T follicular helper cell (primary cell): ENCODE results near the gene PTPRG.
A peak's percentile ranks its signal among the peaks of the same experiment; 100 is the strongest.

Experiments used
- DNase-seq: peaks from one replicate; pipeline ENCODE4 v3.0.0-alpha.2; 2020; ENCODE audit warnings: low read depth

The PTPRG gene

DNA sequence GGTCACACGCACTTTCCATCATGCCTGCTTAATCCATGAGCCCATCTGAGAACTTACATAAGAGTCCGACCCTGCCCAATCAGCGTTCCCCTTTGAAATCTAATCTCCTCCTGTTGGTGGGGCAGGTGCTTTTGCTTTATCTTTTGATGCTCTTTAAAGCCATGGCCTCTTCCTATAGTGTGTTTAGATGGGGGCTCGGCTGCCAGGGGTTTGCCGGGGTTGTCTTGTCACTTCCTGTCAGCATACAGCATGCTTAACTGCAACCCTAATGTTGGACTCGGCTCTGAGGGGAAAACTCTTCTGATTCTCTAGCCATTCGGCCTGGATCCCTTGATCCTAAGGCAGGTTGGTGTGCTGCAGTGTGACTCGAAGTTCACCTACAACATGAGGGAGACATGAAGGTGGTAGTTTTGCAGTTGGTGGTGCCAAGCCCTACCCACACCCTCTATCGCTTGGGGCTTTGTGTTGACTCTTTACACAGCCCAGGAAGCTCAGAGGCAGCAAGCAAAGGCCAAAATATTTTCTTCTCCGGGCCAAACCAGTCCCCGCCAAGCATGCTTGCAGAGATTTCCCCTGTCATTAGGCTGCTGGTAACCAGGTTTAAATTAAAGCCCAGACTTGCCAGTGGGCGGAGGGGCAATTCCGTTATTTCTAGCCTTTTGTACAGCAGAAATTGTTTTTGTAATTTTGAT is 593.2 kb downstream of the PTPRG start:
- no peak for DNase-seq

DNA sequence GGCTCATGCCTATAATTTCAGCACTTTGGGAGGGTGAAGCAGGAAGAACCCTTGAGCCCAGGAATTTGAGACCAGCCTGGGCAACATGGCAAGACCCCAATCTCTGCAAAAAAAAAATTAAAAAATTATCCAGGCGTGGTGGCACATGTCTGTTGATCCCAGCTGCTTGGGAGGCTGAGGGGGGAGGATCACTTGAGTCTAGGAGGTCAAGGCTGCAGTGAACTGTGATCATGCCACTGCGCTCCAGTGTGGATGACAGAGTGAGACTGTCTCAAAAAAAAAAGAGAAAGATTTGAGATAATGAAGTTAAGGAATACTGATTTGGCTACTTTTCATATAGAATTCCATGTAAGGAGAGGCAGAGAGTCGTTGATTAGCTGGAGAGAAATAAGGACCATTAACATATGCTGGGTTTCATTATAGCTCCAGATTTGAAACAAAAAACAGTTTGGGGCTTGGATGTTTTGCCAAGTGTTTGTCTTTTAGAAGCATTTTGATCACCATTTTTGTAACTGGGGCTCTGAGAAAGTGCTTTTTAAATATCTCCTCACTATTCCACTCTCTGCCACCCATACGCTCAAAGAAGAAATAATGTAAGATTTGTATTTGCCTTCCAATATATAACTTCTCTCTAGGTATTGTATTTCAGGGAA is 597.8 kb downstream of the PTPRG start:
- DNase-seq, result no peak

DNA sequence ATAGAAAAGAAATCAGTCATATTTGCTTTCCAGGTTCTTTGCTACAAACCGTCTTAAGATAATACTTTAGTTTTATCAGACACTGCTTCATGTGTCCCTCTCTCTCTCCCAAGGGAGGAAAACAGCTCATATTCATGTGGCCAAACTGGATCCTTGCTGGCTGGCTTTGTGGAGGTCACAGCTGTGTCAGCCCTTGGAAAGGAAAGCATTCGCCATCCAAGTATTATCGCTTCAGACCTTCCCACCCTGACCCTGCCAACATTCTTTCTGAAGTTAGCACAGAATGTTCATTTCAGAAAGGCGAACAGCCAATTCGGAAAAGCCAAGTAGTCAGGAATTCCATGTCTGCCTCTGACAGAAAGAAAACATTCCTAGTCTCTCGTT is 598.3 kb downstream of the PTPRG start:
- DNase-seq, result no peak

DNA sequence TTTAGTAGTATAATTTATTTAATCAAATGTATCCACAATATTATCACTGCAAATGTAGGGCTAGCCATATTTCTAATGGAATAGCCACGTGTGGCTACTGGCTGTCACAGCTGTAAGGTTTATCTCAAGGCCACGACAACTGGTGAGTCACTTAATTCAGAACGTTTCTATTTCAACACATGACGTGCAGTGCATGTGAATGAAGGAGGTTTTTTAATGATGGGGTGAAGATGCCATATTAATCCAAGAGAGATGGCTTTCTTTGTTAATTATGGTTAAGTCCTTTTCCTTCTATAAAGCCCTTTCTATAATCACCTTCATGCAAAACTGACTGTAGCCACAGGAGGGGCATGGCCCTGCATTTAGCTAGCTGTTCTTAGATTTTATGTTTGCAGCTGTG is 600.0 kb downstream of the PTPRG start:
- no peak for DNase-seq

DNA sequence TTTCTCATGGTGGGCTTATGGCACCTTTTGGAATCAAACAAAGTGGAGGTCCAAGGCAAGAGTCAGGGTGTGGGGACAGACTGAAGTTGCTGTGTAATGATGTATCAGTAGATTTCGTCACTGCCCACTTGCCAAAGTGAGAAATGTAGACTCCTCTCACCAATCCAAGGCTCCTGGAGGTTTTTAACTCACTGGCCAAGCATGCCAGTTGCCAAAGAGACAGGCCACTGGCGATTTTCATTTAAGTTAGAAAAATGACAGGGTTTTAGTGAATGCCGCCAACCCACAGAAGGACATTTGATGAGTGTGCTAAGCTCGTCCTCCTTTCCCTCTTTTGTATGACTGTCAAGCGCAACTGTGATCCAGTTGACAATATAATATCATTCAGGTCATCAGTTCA is 602.8 kb downstream of the PTPRG start:
- DNase-seq, result no peak

DNA sequence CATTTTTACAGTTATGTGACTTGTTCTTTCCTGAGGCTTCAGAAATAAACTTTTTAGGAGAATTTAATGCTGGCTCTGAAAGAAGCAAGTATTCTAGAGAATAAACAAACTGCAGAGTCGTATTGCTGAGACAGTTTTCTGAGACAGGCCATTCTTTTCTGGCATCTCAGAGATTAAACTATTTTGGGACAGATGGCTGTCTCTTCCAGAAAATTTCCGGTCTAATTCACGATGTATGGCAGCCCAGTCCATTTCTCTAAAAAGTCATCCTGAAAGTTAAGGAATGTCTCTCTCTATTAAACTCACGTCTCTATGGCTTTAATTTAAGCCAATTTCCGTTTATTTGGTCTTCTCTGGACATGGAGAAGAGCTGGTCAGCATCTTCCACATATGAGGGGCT is 603.4 kb downstream of the PTPRG start:
- no peak for DNase-seq

DNA sequence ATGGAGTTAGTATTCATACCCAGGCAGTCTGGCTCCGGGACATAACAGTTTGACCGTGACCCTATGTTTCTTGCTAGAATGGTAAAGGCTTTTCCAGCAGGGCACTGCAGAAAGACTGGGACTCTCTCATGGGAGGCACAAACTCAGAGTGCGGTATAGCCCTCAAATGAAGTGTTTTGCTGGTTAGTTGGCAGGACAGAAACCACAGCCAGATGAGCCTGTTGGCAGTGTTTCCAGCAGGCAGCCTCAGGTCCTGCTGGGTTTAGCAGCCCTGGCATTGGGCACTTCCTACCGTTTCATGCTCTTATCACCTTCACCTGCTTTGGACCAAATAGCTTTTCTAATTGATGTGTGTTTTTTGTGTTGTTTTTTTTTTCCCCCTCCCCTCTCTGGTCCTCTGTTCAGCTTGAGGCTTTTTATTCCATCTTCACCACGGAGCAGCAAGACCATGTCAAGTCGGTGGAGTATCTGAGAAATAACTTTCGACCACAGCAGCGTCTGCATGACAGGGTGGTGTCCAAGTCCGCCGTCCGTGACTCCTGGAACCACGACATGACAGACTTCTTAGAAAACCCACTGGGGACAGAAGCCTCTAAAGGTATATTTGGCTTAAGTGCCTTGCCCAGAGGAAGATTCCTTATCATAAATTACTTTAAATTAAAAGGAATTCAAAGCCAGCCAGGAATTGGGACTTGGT is 606.3 kb downstream of the PTPRG start:
- DNase-seq, result no peak

DNA sequence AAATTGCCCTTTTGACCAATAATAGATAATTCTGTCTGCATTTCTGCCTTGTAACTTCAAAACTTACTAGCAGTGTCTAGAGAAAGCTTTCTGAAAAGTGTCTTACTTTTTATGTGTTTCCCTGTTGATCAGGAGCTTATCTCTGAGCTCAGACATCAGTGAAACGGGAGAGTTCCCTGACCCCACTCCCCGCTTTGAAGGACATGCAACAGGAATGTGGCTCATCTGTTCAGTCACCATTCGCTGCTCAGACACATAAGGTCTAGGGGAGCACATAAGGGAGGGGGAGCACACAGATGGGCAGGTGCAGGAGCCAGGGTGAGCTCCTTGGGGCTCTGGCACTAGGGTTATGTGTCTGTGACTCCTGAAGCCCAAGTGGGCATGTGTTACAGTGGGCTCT is 607.0 kb downstream of the PTPRG start:
- DNase-seq, result no peak

DNA sequence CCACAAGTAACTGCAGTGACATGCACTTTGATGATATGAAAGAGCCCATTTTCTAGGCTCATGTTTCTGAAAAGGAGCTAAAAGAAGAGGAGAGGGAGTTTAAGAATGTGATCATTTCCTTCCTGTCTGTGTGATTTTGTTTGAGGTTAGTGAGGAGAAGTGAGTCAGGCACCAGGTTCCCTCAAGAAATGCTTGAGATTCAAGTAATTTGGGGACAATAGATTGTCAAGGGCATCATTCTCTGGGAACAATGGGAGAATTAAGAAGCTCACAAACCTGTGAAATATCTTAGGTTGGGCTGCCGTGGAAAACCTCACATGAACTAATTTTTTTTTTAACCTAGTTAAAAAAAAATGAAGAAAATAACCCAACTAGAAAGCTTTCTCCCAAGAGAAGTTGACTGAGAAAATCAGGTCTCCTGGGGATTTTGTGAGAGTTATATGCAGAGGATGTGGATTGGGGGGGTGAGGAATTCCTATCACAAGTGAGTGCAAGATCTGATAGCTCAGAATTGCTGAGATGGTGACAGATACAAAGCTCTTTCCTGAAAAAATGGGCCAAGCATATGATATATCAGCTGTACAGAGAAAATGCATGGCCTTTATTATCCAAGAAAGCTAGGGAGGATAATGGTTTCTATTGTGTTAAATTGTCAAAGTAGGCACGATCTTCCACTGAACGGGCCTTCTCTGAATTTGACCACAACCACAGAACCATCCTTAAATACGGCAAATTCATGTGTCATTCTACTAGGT is 608.7 kb downstream of the PTPRG start:
- no peak for DNase-seq

DNA sequence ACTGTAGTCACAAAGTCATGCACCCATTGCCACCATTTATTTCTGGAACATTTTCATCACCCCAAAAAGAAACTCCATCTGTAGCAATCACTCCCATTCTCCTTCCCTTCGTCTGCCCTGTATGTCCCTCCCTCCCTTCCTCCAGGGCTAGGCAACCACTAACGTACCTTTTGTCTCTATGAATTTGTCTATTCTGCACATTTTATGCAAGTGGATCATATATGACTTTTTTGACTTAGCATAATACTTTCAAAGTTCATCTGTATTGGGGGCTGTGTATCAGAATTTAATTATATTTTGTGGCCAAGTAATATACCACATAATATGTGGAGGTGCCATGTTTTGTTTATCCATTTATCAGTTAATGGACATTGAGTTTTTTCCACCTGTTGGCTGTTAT is 610.4 kb downstream of the PTPRG start:
- DNase-seq, result no peak

DNA sequence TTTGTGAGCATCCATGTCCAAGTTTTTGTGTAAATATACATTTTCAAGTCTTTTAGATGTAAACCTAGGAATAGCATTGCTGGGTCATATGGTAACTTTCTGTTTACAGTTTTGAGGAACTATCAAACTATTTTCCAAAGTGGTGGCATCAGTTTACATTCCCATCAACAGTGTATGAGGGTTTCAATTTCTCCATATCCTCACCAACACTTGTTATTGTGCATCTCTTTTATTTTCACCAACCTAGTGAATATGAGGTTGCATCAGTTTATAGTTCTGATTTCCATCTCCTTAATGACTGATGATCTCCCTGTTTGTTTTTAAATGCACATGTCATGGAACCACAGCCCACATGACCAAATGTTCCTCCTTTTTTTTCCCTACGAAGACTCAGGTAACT is 610.8 kb downstream of the PTPRG start:
- no peak for DNase-seq

DNA sequence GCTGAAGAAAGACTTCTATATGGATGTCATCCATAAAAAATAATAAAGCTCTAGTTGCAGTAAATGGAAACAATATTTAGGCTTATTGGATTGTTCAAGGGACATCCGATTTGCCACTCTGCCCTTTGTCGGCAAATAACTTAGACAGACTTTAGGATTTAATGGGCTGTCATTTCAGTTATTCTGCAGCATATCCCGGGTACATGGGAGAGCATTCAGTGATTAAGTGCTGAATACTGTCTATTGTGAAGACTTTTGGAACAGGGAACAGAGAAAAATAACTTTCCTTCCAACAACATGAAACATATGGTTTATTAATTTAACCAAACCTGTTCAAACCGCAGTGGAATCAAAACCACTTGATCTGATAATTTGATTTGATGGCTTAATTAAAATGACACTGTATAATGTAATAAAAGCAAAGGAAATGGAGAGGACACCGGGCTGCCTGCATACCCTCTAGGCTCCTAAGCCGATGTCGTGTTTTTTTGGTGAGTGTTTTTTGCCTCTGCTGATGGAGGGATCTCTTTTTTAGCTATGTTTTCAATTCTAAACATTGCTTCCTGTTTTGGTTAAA is 612.7 kb downstream of the PTPRG start:
- DNase-seq, result no peak

DNA sequence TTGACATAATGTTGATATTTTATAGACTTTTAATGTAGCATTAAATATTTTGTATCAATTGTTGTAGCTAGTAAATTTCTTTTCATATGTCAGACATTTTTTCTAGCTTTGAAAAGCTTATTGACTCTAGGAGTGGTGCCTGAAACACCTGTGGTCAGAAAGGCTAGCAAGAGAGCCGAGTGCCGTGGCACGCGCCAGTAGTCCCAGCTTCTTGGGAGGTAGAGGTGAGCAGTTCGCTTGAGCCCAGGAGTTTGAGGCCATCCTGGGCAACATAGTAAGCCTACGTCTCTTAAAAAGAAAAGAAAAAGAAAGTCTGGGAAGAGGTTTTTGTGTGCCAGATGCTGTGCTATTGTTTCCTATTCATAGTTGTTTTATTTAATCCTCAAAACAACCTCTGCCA is 613.8 kb downstream of the PTPRG start:
- DNase-seq, result no peak

DNA sequence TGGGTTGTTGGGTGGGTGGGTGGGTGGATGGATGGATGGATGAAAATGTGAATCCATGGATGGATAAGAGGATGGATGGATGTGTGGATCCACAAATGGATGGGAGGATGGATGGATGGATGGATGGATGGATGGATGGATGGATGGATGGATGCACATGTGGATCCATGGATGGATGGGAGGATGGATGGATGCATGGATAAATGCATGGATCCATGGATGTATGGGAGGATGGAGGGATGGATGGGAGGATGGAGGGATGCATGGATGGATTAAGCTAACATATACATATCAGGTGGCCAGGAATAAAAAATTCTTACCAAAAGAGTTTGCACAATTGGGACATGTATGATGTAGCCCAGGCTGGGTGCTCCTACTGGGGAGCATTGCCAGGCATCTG is 616.7 kb downstream of the PTPRG start:
- DNase-seq, result no peak

DNA sequence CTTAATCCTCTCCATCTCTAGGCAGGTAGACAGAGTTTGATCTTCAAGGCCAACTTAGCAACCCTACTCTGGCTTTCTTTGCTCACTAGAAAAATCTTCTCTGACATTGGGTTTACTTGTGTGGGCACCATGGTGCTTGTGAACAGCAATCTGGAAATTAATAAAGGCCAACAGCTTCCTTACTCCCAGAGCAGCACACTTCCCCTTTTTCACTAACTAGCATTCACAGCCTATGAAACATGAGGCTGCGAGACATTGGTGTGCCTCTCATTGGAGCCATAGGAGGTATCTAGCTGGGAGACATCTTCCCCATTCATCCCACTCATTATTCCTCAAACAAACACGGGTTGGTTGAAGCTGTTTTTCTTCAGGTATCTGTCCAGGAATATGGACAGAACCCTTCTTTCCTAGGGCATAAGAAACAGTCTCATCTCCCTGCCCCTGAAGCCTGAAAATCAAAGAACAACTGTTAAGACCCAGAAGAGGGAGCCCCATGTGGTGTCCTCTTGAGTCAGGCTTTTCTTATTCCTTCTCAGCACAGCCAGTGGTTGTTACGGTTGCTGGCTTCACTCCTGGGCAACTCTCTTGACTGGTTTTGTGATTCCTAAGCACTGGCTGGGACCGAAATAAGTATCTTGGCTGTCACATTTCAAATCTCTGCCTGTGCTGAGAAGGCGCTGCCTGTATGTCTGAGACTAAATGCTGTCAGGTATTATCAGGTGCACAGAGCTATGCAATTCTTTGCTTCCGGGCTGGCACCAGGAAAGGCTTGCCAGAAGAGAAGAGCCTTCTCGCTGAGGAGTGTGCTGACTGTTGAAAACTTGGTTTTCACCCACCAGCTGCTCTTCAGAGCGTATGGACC is 617.6 kb downstream of the PTPRG start:
- DNase-seq, result no peak

DNA sequence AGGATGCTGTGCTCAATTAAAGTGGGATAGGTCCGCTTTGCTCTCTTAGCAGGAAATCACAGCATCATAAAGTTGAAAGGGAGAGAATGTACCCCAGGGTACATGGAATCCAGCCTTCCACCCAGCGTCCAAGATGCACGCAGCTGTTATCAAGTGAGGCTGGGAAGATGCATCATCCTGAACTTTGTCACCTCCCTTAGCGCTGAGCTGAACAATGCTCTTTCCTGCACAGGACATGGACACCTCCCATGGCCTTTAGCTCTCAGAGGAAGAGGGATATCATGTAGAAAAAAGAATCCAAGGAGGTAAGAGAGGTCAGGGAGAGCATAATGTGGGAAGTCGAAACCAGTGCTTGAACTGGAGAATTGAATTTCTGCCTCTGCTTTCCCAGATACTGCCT is 619.1 kb downstream of the PTPRG start:
- no peak for DNase-seq

DNA sequence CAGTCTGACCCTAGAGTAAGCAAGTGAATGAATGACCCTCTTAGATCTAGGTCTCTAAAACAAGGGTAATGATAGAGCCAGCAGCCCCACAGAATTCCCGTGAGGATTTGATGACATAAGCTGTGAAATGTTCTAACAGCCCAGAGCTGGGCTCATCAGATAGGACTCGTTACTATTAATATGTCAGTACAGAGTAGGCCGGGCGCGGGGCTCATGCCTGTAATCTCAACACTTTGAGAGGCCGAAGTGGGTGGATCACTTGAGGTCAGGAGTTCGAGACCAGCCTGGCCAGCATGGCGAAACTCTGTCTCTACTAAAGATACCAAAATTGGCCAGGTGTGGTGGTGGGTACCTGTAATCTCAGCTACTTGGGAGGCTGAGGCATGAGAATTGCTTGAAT is 621.7 kb downstream of the PTPRG start:
- no peak for DNase-seq

DNA sequence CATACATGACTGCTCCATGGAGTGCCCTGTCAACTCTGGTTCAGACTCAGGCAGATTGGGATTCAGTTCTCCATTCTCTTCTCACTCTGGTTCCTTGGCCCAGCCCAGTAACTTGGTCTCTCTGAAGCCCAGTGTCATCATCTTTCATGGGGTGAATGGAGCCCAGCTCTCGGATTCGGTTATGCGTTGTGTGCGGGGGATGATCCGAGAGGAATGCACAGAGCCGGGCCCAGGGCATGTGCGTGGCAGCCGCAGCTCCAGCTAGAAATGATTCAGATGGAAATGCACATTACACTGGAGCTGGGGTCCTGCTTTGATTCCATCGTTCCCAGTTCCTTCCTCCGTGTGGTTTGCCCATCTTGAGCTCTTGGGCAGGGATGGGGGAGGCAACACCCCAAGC is 622.6 kb downstream of the PTPRG start:
- no peak for DNase-seq

DNA sequence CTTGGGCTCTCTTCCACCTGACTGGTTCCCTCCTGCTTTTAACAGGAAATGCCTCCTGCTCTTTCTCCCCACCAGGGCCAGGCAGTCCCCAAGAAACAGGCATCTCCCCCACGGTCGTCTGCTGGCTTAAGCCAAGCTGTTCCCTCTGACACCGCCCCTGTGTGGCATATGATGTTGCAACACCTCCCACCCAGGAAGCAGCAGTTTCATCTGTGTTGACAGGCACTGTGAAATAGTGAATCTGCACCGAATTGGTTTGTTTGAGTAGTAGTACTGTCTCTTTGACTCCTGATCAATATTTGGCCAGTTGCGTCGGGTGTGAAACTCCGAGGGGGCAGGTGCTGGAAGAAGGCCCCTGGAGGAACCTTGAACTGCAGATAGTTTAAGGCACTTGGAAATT is 623.2 kb downstream of the PTPRG start:
- DNase-seq, result no peak

DNA sequence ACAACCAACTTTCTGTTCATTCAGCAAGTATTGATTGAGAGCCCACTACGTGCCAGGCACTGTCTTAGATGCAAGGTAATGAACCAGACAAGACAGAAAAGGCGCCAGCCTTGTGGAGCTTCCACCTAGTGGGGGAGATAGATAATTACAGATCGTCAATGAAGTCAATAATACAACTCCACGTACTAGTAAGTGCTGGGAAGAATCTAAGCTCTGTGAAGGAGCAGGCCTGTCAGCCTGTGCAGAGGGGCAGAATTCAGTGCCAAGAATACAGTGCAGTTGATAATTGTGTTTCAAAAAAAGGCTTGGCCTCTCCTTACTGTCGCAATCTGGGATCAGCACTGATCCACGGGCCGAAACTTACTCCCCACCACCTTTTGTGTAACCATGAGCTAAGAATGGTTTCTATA is 625.7 kb downstream of the PTPRG start:
- no peak for DNase-seq

DNA sequence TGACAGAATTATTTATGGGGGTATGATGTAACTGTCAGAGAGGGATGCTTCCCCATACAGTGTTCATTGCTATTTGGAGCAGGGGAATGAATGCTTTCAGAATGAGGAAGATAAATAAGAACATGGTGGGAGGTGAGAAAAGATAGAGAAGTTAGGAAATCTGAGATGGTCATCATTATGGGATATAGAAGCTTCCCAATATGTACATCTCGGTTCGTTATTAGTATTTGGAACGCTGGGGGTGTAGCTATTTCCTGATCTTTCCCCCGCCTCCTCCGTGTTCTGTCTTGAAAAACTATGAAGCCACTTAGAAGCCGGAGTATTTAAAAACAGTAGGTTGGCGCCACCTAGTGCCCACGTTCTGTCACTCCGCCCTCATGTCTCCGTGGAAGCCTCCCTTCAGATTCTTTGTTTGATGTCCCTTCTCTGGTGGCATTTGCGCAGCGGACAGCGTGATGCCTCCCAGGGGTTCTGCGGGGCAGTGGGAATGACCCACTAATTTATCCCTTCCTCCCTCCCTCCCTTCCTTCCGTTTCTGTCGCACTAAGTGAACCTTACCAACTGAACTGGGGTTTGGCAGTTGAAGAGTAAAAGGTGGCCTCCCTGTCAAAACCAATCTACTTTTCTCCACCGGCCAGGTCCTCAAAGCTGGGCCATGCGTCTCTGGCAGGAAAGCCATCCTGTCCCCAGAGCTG is 627.5 kb downstream of the PTPRG start:
- DNase-seq, result peak; percentile 24
